ENCODE results near the gene JPH2.

Gene JPH2

GRCh38 chr20:44083220-44083933 lies 103.6 kb downstream of the JPH2 start:
- TF ChIP-seq ZFX (IDR thresholded peaks at IDR 0.05) (no peak), CTCF (conservative IDR thresholded peaks at IDR 0.05) (no peak)
- no peak overlapping the region; the same call in 1 of the 2 replicates for H3K27ac ChIP-seq

GRCh38 chr20:44081888-44082287 lies 105.1 kb downstream of the JPH2 start:
- H3K27ac ChIP-seq = no peak overlapping the region
- TF ChIP-seq CTCF (conservative IDR thresholded peaks at IDR 0.05) (no peak), ZFX (IDR thresholded peaks at IDR 0.05) (no peak)

- TF ChIP-seq ZFX (IDR thresholded peaks at IDR 0.05) (no peak), CTCF (conservative IDR thresholded peaks at IDR 0.05) (no peak)
- H3K27ac ChIP-seq = no peak overlapping the region
These were observed 105.5 kb downstream of the JPH2 start for GRCh38 chr20:44081476-44081875.

- no peak overlapping the region for H3K27ac ChIP-seq
- TF ChIP-seq CTCF (conservative IDR thresholded peaks at IDR 0.05) = peak; percentile 97
- no peak for TF ChIP-seq ZFX (IDR thresholded peaks at IDR 0.05)
These were observed 106.2 kb downstream of the JPH2 start for GRCh38 chr20:44080646-44081267.

- H3K27ac ChIP-seq = no peak overlapping the region
- TF ChIP-seq ZFX (IDR thresholded peaks at IDR 0.05) (no peak), CTCF (conservative IDR thresholded peaks at IDR 0.05) (no peak)
These were observed 106.9 kb downstream of the JPH2 start for GRCh38 chr20:44080064-44080463.

- no peak overlapping the region for H3K27ac ChIP-seq
- no peak for TF ChIP-seq ZFX (IDR thresholded peaks at IDR 0.05)
- TF ChIP-seq CTCF (conservative IDR thresholded peaks at IDR 0.05) = no peak
These were observed 107.7 kb downstream of the JPH2 start for GRCh38 chr20:44079291-44079690.

GRCh38 chr20:44075950-44076232 lies 111.1 kb downstream of the JPH2 start:
- TF ChIP-seq ZFX (IDR thresholded peaks at IDR 0.05) (no peak), CTCF (conservative IDR thresholded peaks at IDR 0.05) (no peak)
- no peak overlapping the region for H3K27ac ChIP-seq

All from C4-2B (cell line).